GM12874 (cell line): ENCODE data around the gene METTL16.

Source experiments
- CTCF ChIP-seq: IDR thresholded peaks from 2 replicates; pipeline ENCODE4 v1.5.1; 2011; ENCODE audit warnings: low read depth, mild to moderate bottlenecking, control low read depth, low read length, moderate library complexity; ENCODE audit not compliant: insufficient read depth

The METTL16 gene

DNA sequence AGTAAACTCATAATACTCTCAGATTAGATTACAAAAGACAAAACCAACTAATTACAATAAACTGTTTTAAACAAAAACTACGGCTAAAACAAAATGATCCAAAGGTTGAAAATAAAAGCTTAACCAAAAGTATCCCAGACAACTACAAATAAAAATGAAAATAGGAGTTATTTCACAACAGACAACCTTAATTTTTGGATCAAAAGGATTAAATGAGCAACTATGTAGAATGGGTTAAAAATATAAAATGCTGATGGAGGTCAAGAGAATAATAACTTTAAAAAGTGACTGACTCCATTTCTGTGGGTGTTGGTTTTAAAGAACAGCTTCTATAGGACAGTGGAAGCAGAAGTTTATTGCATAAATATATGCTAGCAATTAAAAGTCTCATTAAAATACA is 28.6 kb downstream of the METTL16 start:
- no peak for TF ChIP-seq CTCF

GRCh38 chr17:2482218-2482617 is 29.5 kb downstream of the METTL16 start:
- no peak for TF ChIP-seq CTCF

- TF ChIP-seq CTCF = no peak
These were observed 29.9 kb downstream of the METTL16 start for GRCh38 chr17:2481760-2482159.

DNA sequence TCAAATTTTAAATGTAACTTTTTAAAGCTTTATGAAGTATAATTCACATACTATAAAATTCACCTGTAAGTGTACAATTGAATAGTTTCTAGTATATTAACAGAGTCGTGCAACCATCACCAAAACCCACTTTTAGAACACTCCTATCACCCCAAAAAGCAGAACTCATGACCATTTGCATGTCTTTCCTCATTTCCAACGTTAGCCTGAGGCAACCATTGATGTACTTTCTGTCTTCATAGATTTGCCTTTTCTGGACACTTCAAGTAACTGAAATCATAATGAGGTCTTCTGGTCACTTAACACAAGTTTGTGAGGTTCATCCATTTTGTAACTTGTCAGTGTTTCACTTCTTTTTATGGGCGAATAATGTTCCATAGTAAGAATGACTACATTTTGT is 33.2 kb downstream of the METTL16 start:
- no peak for TF ChIP-seq CTCF

GRCh38 chr17:2475056-2475455 is 36.6 kb downstream of the METTL16 start:
- no peak for TF ChIP-seq CTCF

- no peak for TF ChIP-seq CTCF
These were observed 37.3 kb downstream of the METTL16 start for GRCh38 chr17:2474371-2474770.

GRCh38 chr17:2468270-2468669 is 43.4 kb downstream of the METTL16 start:
- no peak for TF ChIP-seq CTCF

DNA sequence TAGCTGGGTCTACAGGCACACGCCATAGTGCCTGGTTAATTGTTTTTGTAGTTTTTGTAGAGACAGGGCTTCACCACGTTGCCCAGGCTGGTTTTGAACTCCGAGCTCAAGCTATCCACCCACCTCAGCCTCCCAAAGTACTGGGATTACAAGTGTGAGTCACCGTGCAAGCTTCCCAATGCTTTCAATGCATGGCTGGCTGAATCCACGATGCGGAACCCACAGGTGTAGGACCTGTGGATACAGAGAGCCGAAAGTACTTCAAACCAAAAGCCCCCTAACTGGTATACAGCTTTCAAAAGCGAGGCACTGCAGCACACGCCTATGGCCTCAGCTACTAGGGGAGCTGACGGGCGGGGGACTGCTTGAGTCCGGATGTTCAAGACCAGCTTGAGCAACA is 44.8 kb downstream of the METTL16 start:
- no peak for TF ChIP-seq CTCF
